Measurements from ENCODE around the gene NXPH1.
"Not testable (repeated sequence)": the region's sequence is repeated elsewhere in the genome, so short reads cannot be mapped to it uniquely, and the experiment has no call there.

The NXPH1 gene

GRCh38 chr7:8714791-8715190 is 281.4 kb downstream of the NXPH1 start:
- Histone ChIP-seq H3K4me3 (no peak overlapping the region), H3K27ac (no peak overlapping the region)
- DNase-seq (ENCODE audit: low spot score) = no peak
- no peak for TF ChIP-seq CTCF (IDR thresholded peaks at IDR 0.05)

DNA sequence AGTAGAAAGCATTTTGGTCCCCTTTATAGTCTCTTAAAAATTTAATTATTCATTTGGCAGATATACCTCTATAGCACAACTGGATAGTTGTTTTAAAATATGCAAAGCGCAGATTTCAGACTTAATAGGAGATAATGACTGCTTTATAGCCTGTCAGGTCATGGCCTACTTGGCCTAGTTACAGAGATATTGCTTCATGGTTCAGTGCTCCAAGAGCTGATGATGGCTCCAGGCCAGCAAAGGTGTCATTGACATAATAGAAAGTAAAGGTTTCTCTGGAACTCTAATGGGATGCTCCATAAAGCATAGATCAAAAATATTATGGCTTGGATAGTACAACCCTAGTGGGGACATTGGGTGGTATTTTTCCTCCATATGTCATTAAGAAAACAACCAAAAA is 285.7 kb downstream of the NXPH1 start:
- Histone ChIP-seq H3K4me3 (no peak overlapping the region), H3K27ac (no peak overlapping the region)
- no peak for TF ChIP-seq CTCF (IDR thresholded peaks at IDR 0.05)
- DNase-seq (ENCODE audit: low spot score) = no peak

GRCh38 chr7:8724080-8724718 is 290.8 kb downstream of the NXPH1 start:
- no peak for TF ChIP-seq CTCF (IDR thresholded peaks at IDR 0.05)
- DNase-seq (ENCODE audit: low spot score) = no peak
- Histone ChIP-seq H3K4me3 (no peak overlapping the region), H3K27ac (no peak overlapping the region)

DNA sequence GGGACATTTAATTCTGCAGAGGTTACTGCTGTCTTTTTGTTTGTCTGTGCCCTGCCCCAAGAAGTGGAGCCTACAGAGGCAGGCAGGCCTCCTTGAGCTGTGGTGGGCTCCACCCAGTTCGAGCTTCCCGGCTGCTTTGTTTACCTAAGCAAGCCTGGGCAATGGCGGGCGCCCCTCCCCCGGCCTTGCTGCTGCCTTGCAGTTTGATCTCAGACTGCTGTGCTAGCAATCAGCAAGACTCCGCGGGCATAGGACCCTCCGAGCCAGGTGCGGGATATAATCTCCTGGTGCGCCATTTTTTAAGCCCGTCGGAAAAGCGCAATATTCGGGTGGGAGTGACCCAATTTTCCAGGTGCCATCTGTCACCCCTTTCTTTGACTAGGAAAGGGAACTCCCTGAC is 298.3 kb downstream of the NXPH1 start:
- DNase-seq (ENCODE audit: low spot score); H3K4me3 ChIP-seq; H3K27ac ChIP-seq: not testable (repeated sequence)

- TF ChIP-seq CTCF (IDR thresholded peaks at IDR 0.05) = no peak
- Histone ChIP-seq H3K27ac (no peak overlapping the region), H3K4me3 (no peak overlapping the region)
- no peak for DNase-seq (ENCODE audit: low spot score)
Observed at GRCh38 chr7:8739837-8740236, 306.4 kb downstream of the NXPH1 start.

GRCh38 chr7:8742837-8743236 is 309.4 kb downstream of the NXPH1 start:
- Histone ChIP-seq H3K4me3 (no peak overlapping the region), H3K27ac (no peak overlapping the region)
- DNase-seq (ENCODE audit: low spot score) = no peak
- no peak for TF ChIP-seq CTCF (IDR thresholded peaks at IDR 0.05)

DNA sequence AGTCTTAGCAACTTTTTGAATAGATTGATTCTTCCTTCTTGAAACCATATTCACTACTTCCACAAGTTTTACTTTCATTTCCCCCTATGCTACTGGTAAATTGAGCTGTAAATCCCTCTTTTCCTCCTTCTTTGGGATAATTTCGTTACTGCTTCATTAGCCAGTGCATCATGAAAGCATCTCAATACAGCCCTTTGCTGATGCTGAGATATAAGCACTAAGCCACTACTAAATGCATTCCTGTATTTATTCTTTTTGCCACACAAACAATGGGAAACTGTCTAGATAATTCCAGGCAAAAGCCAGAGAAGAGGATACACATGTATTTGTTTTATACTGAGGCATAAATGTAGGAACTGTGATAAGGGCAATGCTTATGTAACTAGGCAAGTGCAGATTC is 313.9 kb downstream of the NXPH1 start:
- no peak for DNase-seq (ENCODE audit: low spot score)
- no peak for TF ChIP-seq CTCF (IDR thresholded peaks at IDR 0.05)
- Histone ChIP-seq H3K27ac (no peak overlapping the region), H3K4me3 (no peak overlapping the region)
